Measurements from ENCODE around the gene THSD7B. TPM values are rescaled to one million over a fixed set of nuclear protein-coding genes. Genes with fewer than 3 reads are reported as not detected.

THSD7B gene
- total and polyA plus RNA-seq, 2 experiments from 2014 or later, result not detected

DNA sequence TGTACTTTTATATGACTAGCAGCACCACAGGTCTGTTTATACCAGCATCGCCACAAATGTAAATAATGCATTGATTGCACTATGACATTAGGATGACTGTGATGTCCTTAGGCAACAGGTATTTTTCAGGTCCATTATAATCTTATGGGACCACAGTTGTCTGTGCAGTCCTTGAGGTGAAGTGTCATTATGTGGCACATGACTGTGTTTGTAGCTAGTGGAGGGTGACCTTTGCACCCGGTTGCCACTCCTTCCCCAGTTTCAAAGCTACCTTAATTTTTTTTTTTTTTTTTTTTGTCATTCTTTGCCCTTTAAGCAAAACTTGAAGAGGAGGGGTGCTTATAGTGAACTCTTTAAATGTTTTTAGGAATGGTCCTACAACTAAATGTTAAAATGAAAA lies 386.4 kb downstream of the THSD7B start:
- no peak for DNase-seq (ENCODE audit: low read depth in 1 of 2, low spot score in 1 of 2)
- peaks cover 9% of the 10 kb centered on the region for H3K4me1 ChIP-seq (ENCODE audit: low read depth)
- no peaks in the 10 kb centered on the region for H3K9me3 ChIP-seq (ENCODE audit: low read depth)
- no peaks in the 10 kb centered on the region for H3K27me3 ChIP-seq
- H3K36me3 ChIP-seq, result no peaks in the 10 kb centered on the region
- TF ChIP-seq, protein P1, sequence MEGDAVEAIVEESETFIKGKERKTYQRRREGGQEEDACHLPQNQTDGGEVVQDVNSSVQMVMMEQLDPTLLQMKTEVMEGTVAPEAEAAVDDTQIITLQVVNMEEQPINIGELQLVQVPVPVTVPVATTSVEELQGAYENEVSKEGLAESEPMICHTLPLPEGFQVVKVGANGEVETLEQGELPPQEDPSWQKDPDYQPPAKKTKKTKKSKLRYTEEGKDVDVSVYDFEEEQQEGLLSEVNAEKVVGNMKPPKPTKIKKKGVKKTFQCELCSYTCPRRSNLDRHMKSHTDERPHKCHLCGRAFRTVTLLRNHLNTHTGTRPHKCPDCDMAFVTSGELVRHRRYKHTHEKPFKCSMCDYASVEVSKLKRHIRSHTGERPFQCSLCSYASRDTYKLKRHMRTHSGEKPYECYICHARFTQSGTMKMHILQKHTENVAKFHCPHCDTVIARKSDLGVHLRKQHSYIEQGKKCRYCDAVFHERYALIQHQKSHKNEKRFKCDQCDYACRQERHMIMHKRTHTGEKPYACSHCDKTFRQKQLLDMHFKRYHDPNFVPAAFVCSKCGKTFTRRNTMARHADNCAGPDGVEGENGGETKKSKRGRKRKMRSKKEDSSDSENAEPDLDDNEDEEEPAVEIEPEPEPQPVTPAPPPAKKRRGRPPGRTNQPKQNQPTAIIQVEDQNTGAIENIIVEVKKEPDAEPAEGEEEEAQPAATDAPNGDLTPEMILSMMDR (IDR thresholded peaks at IDR 0.05; ENCODE audit: low read depth, low read length), result no peak
- H3K4me3 ChIP-seq, result no peak overlapping the region
- H3K27ac ChIP-seq, result no peak overlapping the region

DNA sequence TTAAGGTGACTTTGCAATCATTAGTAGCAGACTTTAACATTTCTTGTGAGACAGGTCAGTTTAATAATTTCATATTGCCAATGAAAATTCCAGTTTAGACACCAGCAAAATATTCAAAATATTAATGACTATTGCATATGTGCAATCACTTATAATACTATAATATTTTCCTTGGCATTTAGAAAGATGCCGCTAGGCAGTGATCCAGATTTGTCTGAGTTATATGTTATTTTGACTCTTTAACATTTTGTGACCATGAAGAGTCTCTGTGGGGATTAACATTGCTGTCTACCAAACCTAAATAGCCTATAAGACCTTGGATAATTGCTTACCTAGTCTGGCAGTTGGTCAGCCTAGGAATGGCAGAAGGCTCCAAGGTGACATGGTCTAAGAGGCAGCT lies 389.6 kb downstream of the THSD7B start:
- no peak for DNase-seq (ENCODE audit: low read depth in 1 of 2, low spot score in 1 of 2)
- H3K27ac ChIP-seq, result no peak overlapping the region
- H3K27me3 ChIP-seq, result no peaks in the 10 kb centered on the region
- no peaks in the 10 kb centered on the region for H3K36me3 ChIP-seq
- TF ChIP-seq, protein P1 (IDR thresholded peaks at IDR 0.05; ENCODE audit: low read depth, low read length), result no peak
- no peaks in the 10 kb centered on the region for H3K9me3 ChIP-seq (ENCODE audit: low read depth)
- no peak overlapping the region for H3K4me3 ChIP-seq
- H3K4me1 ChIP-seq (ENCODE audit: low read depth), result peaks cover 12% of the 10 kb centered on the region

DNA sequence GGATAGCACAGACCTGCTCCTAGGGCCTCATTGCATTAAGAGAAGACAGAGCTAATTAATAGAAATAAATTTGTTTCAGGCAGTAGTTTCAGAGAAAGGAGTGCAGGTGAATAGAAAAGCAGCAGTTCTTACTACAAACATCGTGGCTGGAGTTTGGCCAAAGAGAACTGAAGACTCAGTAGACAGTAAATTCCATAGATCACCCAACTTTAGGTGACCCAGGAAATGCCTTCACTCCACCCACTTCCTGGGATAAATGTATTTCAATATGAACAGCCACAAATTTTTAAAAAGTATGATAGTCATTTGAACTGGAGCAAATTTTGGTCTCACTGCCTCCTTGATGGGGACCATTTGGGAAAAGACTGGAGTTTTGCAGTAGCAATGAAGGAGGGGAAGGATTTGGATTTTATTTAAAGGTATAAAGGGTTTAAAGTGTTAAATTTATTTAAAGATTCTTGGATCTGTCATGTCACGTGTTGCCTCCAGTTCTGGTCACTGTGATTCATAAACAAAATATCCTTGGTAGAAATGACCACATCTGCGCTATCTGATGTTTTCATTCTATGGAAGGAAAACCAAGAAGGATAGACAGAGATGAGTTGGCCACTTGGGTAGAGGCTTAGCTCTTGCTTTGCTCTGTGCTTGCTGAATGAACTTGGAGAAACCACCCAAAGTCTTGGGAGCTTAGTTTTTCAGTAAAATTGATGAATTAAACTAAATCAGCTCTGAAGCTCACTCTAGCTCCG lies 390.2 kb downstream of the THSD7B start:
- H3K4me3 ChIP-seq, result no peak overlapping the region
- no peaks in the 10 kb centered on the region for H3K27me3 ChIP-seq
- no peaks in the 10 kb centered on the region for H3K36me3 ChIP-seq
- no peaks in the 10 kb centered on the region for H3K9me3 ChIP-seq (ENCODE audit: low read depth)
- H3K4me1 ChIP-seq (ENCODE audit: low read depth), result peaks cover 12% of the 10 kb centered on the region
- TF ChIP-seq, protein P1 (IDR thresholded peaks at IDR 0.05; ENCODE audit: low read depth, low read length), result no peak
- DNase-seq (ENCODE audit: low read depth in 1 of 2, low spot score in 1 of 2), result no peak
- H3K27ac ChIP-seq, result no peak overlapping the region

DNA sequence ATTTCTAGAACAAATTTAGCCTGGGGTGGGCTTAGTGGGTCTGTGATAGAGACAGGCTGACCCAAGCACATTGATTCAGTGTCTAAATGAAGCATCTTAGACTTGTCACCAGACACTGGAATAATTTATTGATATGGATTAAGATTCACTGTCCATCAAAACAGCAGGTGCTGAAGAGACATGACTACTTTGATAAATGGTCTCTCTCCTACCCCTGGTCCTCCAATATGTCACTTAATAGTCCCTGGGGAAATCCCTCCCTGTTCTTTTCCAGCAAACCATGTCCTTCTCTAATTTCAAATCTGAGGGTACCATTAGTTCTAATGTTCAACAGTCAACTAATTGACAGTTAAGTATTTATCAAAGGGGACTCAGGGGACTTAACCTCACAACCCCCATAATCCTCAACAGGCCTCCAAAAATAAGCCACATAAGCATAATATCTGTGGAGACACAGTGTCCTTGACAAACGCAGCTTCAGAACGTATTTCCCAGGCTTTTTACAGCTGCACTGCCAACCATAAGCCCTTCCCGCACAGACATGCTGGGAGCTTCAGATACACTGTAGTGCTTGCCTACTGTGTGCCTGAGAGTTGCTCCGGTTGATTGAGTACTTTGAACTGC lies 391.0 kb downstream of the THSD7B start:
- no peaks in the 10 kb centered on the region for H3K36me3 ChIP-seq
- TF ChIP-seq, protein P1 (IDR thresholded peaks at IDR 0.05; ENCODE audit: low read depth, low read length), result no peak
- H3K4me3 ChIP-seq, result no peak overlapping the region
- no peak overlapping the region for H3K27ac ChIP-seq
- DNase-seq (ENCODE audit: low read depth in 1 of 2, low spot score in 1 of 2), result no peak
- H3K27me3 ChIP-seq, result no peaks in the 10 kb centered on the region
- no peaks in the 10 kb centered on the region for H3K9me3 ChIP-seq (ENCODE audit: low read depth)
- H3K4me1 ChIP-seq (ENCODE audit: low read depth), result peaks cover 12% of the 10 kb centered on the region

- no peak for DNase-seq (ENCODE audit: low read depth in 1 of 2, low spot score in 1 of 2)
- Histone ChIP-seq H3K4me1 (ENCODE audit: low read depth) (peaks cover 3% of the 10 kb centered on the region), H3K9me3 (ENCODE audit: low read depth) (no peaks in the 10 kb centered on the region), H3K27me3 (no peaks in the 10 kb centered on the region), H3K4me3 (no peak overlapping the region), H3K27ac (no peak overlapping the region), H3K36me3 (no peaks in the 10 kb centered on the region)
- TF ChIP-seq, protein P1 (IDR thresholded peaks at IDR 0.05; ENCODE audit: low read depth, low read length), result no peak
Measured at GRCh38 chr2:137157851-137158250, 392.5 kb downstream of the THSD7B start.
